ENCODE measurements around the gene FAM107A.
"Not testable (repeated sequence)": the region's sequence is repeated elsewhere in the genome, so short reads cannot be mapped to it uniquely, and the experiment has no call there.

The FAM107A gene

DNA sequence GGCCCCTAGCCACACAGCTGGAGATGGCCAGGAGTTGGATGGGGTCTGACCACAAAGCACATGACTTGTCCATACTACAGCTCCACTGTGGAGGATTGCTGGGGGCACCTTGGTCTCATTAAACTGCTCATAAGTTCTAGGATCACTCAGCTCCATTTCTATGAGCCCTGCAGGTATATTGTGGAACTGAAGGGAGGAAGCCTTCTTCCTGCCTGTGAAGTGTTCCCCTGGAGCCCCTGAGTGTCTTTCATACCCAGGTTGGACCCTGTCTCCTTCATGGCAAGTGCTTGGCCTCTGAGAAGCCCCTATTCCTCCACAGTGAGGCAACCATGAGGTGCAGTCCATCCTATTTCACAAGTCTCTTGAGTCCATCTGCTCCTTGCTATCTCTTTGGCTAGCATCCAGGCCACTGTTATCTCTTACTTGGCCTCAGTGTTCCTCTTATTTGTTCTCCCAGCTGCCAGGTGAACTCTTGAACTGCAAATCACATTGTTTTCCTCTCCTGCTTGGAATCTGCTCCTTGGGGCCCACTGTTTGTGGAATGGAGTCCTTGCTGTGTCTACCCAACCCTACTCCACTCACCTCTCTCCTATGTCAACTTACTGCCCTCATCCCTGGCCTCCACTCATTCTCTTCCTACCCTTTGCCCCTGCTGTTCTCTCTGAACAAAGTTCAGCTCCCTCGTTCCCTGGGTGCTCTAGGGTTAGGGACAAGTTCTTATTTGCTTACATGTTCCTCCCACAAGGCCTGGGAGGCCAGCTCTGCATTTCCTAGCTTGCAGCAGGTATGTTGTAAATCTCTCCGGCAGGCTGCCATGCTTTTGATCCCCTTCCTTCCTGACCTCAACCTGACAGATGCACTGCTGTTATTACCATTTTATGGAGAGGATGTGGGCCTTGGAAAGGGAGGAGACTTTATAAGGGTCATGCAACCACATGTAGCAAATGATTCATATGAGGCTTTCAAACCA is 41.4 kb downstream of the FAM107A start:
- no peak for DNase-seq

DNA sequence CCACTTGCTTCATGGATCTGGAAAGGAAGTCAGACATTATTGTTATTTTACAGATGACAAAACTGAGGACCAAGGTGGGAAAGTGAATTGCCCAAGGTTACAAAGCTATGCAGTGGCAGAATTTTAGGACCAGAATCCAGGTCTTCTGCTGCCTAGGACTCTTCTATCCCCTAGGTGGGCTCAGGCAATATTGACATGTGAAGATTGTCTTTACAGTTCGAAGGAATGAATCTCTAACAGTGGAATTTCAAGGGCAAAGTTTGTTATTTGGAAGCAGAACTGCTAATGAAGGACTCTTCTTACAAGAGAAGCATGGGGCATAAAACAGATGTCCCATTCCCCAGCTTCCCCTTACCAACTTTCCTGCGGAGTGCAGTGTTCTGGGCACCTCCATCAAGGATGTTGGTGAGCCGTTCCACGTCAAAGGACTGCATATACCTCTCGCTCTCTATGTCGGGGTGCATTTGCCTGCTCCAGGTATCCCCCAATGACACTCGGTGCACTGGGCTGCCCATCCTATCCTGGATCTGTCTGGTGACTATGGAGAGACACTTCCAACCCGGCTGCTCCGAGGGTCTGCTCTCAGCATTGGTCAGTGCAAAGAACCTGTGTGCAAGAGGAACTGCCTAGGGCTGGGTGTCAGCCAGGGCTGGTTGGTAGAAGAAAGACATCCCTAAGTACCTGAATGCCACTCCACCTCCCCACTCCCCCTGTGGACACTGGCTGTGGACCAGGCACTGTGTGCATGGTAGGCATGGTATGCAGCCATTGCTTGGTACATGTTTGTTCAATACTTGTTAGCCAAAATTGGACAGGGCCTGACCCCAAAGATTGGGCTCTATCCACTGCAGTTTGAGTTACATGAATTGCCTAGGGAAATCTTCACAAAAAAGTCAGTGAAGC is 42.3 kb downstream of the FAM107A start:
- DNase-seq, result no peak

DNA sequence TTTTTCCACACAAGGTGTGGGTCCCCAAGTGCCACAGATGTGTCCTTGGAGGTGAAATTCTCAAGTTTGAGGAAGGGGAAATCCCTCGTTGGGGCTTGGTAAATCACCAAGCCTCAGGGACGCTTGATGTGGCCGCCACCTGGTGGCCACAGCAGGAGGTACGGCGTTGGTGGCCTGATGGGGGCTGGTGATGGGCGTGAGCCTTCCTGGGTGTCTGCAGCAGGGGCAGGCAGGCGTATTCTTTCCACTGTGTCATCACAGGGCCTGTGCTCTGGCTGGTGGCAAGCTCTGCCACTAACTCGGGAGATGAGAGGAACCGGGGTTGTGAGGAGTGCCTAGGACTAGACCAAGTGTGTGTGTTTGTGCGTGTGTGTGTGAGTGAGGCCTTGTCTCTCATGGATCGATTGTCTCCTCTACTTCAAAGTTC is 44.4 kb downstream of the FAM107A start:
- DNase-seq, result peak; percentile 72 to 87

DNA sequence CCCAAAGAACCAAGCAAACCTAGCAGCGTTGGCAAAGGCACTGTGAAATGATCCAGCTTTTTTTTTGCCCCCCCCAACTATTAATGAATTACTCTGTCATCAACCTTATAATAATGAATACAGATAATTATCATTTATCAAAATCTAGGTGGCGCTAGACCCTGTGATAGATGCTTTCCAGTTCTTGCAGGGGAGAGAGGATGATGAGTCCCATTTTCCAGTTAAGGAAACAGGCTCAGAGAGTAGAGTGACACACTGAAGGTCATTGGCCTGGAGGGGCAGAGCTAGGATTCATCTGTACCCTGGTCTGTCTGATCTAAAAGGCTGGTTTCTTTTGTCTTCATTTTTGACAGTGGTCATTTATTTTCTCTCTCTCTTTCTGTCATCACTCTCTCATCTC is 45.2 kb downstream of the FAM107A start:
- no peak for DNase-seq

DNA sequence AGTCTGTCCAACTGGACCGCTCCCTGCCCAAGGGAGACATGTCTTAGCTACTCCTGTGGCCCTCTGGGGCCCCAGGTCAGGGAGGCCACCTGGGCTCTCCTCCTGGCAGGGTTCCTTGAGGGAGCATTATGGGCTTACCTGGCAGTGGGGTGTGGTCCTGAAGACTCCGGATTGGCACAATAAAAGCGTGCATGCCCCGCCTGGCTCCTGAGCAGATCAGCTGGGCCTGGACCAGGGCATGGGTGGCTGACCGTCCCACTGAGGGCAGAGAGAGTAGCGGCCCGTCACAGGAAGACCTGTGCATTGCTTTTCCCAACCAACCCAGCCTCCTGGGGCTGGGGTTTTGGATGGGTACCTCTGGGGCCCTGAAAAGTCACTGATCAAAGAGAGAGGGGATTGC is 45.6 kb downstream of the FAM107A start:
- no peak for DNase-seq

DNA sequence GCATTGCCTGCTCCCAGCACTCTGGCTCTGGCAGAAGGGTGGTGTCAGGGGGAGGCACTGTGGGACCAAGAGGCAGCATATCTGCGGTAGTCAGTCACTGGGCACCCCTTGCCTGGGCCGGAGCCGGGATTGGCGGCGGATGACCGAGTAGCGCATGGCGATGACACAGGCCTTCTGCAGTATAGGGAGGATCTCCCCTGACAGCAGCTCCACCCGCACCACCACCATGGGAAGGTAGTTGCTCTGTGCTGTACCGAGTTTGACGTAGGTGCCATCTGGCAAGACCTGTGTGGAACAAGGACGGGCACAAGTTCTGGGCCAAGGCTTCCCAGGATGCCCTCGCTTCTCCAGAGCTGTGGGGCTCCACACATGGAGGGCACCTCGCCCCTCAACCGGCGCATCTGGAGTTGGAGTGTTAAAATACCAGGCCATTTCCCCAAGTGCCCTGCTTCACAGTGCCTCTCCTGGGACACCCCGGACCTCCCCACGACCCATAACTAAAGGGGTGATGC is 46.8 kb downstream of the FAM107A start:
- no peak for DNase-seq

DNA sequence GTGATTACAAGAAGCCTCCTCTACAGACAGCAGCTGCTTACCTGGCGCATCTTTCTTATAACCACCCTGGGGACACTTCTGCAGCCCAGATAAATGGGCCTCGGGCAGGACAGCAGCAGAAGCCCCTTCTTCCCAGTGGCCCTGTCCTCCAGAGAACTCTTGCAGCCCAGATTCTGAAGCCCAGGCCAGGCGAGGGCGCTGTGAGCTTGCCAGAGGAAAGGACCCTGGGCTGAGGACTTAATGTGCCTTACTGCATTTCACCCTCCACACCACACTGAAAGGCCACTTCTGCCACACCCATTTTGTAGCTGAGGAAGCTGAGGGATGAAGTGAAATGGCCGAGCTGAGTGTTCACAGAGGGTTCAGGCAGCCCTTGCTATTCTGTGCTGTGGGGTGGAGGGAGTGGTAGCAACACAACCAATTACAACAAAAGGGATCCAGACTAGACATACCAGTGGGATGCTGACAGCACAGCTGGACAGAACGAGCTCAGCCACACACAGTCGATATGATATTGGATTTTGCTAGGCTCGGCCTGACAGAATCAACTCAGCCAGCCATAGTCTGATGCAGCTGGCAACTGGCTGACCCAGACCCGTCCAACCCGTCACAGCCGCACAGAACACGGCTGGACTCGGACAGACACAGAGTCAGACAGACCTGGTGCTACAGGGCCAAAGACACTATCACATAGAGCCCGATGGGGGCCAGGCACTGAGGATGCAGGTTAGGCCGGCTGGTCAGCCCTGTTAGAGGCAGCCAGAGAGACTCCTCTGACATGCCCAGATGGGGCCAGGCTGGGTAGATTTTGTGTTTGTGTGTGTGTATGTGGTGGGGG is 47.5 kb downstream of the FAM107A start:
- no peak for DNase-seq

DNA sequence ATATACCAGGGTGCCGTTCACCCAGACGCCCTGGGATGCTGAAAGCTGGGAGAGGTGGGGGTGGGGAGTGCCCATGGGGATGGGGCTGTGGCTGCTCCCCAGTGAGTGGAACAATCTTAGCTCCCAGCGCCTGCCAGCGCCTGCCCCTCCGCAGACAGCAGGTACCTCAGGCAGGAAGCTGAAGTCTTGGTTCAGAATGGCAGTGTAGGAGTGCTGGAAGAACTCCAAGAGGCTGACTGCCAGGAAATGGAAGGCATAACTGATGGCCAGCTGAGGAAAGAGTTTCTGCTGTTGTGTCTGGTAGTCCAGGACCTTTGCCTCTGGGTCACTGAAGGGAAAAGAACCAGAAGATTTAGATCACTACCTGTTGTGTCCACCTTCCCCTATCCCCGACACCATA is 48.6 kb downstream of the FAM107A start:
- DNase-seq, result no peak

DNA sequence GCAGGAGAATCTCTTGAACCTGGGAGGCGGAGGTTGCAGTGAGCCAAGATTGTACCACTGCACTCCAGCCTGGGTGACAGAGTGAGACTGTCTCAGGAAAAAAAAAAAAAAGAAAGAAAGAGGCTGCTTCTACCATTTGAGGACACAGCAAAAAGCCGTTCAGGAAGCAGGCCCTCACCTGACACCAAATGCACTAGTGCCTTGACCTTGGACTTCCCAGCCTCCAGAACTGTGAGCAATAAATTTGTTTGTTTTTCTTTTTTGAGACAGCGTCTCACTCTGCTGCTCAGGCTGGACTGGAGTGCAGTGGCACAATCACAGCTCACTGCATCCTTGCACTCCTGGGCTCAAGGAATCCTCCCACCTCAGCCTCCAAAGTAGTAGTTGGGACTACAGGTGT is 49.8 kb downstream of the FAM107A start:
- not testable (repeated sequence) for DNase-seq

DNA sequence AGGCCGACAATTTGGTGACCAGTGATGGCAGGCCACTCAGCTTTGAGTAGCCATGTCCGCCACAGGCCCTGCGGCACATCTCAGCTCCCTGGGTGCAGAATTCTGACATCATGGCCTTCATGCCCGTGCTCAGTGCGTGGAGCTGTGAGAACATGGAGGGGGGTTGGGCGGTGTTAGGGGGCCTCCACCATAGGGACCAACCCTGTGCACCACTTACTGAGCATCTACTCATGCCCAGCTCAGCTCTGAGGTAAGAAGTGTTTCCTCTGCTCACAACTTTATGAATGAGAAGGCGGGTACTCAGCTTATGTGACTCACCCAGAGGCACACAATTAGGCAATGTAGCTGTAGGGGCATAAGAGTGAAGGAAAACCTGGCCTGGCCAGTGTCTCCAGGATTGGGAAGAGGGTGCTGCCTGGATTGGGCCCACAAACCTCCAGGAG is 50.7 kb downstream of the FAM107A start:
- DNase-seq, result peak; percentile 83 to 87

DNA sequence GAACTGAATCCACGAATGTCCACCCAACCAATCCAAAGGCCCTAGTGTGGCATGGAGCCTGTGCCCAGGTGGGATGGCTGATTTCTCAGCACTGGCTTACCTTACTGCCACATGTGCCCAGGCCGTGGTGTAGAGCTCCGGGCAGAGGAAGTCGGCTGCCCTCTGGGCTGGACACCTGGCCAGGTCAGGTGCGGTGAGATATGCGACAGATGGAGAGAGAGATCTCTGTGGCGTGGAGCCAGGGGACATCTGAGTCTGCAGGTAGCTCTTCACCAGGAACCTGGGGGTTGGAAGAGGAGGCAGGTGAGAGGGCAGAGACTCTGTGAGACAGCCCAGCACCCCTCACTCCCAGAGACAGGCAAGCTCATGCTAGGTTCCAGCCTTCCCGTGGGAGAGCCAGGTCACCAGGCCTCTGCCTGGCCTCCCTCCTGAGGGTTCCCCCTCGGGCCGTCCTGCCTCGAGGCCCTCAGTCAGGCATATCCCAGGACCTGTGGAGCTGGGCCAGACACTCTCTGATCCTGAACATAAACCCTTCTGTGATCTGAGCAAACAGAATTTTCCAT is 52.8 kb downstream of the FAM107A start:
- DNase-seq, result no peak

DNA sequence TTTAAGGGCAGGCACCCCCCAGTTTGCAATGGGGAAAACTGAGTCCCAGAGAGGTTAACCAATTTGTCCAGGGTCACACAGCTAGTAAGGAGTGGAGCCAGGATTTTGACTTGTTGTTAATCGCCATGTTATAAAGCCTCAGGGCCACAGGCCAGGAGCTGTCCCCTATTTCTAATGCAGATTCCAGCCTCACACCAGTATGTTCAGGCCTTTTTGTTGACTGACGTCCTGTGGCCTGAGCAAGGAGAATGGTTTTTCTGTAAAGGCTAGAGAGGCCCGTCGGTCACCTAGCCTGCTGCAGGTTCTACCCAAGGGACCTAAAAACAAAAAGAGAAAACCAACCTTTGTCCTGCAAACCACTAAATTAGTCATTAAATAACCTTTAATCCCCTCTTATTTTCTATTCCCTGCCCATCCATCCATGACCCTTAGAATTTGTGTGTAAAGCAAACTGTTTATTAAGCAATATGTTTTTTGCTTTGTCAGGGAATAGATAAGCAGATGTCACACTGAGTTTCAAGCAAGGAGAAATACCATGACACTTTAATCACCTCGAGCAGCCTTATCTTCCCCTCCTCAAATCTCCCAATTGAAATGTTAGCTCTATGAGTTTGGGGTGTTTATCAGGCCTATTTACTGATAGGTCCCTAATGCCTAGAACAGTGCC is 54.3 kb downstream of the FAM107A start:
- DNase-seq, result no peak

DNA sequence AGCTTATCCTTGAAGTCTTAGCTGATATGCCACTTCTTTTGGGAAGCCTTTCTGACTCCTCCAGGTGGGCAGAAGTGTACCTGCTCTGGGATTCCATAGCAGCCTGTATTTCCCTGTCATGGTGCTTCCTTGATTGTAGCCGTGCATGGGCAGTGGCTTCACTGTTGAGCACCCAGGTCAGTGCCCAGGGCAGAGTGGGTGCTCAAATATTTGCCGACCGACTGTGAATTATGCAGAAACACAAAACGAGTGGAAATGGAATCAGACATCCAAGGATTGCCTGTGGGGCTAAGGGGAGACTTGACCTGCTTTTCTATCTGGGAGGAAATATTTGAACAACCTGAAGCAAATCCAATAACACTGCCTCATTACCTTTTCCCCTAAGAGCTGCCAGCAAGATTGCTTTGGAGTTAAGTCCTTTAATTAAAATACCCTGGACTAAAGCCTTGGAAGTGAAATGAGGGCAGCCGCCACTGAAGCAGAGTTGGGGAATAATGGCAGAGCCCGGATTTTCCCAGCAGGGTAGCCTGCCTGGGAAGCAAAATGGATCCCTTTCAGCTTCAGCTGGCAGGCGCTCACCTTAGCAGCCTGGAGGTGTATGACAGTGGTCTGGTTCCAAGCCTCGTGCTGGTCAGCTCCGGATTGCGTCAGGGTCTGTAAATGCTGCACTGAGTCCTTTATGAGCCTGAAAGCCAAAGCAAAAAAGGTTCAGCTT is 55.1 kb downstream of the FAM107A start:
- DNase-seq, result no peak

DNA sequence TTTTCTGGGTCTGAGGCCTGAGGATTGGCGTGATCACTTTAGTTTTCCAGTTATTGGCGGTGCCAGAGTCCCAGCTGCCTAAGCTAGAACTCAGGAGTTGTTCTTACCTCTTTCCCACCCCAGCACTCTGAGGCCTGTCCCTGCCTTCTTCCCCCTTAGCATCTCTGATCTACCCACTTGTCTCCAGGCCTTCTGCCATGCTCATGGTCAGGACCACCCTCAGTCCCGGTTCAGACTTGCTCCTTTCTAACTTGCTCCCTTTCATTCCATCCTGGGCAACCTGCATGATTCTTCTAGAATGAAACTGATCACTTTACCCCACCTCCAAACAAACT is 55.9 kb downstream of the FAM107A start:
- DNase-seq, result no peak

DNA sequence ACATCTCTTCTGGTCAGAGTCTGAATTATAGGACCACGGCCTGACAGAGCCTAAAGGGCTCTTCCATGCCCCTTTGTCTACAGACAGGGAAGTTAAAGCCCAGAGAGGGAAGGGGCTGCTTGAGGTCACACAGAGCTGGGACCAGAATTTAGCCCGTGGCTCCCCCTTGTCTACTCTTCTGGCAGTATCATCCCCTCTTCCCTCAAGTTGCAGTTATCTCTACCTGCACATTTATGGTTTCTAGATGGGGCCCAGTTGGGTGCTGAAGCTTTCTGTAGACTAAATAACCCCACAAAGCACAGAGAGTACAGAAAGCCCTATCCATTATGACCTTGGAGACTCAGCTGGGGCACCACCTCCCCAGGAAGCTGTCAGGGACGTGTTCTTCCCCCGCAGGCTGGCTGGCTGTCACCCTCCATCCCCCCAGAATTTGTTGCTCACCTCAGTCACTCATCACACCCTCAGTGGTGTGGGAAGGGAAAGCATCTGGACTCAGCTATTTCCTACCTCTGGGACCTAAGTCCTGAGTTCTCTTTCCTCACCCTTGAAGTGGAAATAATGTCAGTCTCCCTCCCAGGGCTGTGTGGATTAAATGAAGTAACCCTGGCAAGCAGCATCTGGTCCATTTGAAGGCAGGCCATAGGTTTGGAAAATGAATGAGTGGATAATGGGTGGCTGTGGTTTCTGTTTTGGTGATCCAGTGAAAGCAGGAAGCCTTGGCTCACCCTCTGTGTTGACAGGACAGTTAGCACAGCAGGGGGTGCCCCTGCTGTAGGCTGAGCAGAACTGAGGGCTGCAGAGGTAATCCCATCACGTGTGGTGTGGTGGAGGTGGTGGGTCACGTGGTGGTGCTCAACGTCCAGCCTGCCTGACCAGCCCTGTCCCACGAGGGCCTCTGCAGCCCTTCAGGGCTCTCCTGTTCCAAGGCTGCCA is 56.5 kb downstream of the FAM107A start:
- DNase-seq, result no peak

DNA sequence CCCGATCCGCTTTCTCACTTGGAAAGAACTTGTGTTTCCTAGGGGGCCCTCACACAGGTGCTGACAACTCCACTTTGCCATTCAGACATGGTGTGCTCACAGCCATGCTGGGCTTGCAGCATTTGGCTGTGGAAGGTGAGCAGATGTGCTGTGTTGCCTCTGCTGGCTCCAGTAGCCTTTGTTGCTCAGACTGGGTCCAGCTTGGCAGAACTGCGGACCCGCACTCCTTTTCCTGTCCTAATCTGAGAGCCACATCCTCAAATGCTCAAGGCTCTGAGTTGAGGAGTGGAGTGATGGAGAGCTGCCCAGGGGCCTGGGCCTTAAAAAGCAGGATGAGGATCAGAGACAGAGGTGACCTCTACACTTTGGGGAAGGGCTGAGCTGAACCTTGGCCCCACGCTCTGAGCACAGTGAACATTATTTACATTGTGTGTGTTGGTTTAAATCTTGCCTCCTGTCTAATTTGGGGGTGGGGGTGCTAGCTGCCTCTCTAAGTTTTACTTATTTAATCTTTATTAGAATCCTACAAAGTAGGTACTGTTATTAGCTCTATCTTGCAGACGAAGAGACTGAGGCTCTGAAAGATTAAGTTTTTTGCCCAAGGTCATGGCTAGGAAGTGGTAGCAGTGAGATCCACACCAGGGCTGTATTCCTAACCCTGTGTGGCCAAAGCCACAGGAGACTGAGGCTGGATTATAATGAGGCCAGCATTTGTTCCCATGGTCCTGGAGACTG is 57.4 kb downstream of the FAM107A start:
- no peak for DNase-seq

DNA sequence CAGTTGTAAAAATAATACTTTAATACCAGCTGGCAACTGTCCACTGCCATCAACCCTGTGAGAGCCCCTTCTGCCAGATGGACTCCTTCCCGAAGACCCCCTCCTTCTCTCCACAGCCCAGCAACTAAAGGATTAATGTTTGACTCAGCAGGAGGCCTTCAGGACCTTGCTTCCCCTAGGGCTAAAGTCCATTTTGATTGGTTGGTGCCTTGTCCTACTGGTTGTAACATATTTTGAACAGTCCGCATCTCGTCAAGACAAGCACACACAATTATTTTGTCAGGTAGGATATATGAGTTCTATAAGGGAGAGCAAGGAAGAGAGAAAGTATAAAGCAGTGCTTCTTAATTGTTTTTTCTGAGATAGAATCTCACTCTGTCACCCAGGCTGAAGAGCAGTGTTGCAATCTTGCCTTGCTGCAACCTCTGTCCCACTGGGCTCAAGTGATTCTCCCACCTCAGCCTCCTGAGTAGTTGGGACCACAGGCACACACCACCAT is 58.9 kb downstream of the FAM107A start:
- no peak for DNase-seq

DNA sequence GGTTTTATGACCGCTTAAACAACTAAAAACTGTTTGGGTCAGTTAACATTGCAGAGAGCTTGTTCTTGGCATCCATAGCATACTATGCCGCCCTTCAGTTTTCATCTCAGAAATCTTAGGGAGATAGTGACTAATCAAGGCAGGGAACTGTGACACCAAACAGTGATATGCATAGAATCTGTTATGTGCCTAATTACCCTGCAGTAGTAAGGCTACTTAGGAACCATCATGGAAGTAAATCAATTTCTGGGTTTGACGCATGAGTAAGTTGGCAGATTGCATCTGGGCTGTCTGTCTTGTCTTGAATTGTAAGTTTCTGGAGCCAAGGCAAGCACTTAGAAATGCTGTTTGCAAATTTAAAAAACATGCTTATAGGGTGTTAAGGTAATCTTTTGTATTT is 62.8 kb downstream of the FAM107A start:
- DNase-seq, result no peak
